Measurements from ENCODE around the gene GASK1A.
A peak's percentile ranks its signal among the peaks of the same experiment; 100 is the strongest.

The GASK1A gene

DNA sequence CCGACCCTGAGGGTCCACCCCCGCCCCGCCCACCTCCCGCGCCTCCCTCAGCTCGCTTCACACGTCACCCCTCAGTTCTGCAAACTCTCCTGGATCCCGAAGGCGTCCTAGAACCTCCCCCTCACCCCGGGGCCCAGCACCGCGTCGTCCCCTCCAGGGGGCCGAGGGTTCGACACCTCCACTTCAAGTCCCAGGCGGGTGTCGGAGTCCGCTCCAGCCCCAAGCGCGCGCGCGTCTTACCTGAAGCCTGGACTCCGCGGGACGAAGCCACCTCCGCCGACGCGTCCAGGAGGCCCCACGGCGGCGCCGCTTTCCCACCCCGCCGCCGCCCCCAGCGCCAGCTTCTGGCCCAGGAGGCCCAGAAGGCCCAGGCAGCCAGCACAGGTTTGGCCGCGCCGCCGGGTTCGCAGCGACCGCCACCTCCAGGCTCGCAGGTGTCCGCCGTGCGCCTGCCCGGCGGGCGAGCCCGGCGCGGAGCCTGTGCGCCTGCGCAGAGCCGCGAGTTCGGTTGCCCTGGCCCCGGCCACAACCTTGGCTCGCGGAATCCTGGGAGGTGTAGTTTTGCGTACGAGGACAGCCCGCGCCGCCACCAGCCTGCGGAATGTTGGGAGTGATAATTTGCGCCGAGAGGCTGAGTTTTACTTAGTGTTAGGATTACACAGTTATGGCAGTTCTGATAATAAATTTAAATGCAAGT, 126.6 kb downstream of the GASK1A start, which contains the start of gene POMGNT2:
Gene POMGNT2 (minus strand): TSS at position 484 of the 697 bp plus-strand sequence. CDS start 24,648 bp downstream, outside the sequence.
- DNase-seq (ENCODE audit: insufficient read length, low spot score) (peak; percentile 93), FAIRE-seq (peak; percentile 87)

DNA sequence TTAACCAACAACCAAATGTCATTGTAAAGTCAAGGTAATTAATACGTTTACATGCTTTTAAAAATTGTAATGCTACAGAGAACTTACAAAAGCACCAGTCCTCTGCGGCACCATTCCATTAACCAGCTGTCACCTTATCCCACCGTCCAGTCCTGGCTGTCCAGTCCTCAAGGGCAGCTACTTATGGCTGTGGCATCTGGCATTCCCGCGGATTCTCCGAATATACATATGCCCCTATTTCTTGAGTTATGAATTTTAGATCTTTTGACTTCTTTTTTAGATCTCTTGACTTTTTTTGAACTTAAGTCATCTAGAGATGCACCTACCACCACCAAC, 127.2 kb downstream of the GASK1A start:
- DNase-seq (ENCODE audit: insufficient read length, low spot score) (peak; percentile 24), FAIRE-seq (no peak)

Data from HTR-8/SVneo (cell line).